Activated T-cell treated with anti-CD3 and anti-CD28 coated beads for 4 hours (primary cell): ENCODE data around the gene EZH2.

ENCODE experiments used
- DNase-seq: peaks from one replicate; pipeline ENCODE4 v3.0.0-alpha.2; 2020

The EZH2 gene

GRCh38 chr7:148884049-148884298, at the start of gene EZH2:
TSS of gene EZH2 (minus strand) at chr7:148884291. CDS start at chr7:148847298, 36,993 bp downstream.
- no peak for DNase-seq

GRCh38 chr7:148931470-148931869, 47.4 kb upstream of the EZH2 start:
- no peak for DNase-seq

DNA sequence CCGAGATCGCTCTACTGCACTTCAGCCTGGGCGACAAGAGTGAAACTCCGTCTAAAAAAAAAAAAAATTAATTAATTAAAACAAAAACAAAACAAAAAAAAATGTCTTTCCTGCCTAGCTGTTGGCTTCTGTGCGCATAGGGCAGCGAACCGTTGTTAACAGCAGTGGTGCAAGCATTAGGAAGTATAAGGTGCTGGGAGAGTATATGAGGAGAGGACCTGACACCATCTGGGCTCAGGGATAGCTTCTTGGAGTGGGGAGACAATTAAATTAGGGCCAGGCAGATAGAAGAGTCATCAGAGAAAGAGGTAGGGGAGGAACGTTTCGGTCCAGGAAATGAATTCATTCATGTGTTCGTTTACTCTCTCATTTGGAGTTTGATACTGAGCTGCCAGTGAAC, 46.2 kb upstream of the EZH2 start:
- no peak for DNase-seq

GRCh38 chr7:148929176-148929575, 45.1 kb upstream of the EZH2 start:
- DNase-seq: no peak

DNA sequence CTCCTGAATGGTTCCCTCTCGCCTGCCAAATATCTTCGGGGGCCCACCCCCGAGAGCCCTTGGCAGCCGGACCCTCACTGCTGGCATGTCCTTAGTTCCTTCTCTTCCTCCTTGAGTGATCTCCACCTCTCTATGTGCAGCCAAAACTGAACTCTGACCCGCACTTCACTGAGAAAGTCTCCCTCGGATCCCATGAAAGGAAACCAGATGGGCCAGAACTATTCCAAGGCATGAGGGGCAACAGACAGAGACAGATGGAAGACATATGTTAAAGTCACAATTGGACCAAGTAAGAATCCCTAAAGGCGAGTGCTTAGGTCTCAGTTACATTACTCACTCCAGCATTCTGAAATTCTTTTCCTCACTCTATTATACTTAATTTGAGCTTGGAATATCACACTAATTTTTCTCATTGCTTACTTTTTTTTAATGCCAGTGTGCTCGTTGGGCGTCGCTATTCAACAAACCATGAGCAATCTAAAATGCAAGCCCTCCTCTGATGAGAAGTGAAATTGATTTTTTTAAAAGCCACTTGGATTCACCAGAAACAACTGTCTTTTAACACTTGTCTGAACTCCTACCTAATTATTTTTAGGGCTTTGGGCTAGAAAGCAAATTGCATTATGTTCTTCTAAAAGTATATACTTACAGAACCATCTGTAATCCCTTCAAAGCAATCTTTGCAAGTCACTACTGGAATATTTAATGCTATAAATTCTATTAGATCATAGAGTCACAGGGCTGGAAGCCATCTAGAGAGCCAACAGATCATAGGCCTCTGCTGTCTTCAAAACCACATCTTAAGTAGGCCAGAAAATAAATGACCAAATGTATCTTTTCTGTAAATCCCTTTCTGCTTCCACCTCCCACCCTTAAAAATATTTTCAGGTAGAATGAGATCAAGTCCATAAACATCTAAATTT, 43.3 kb upstream of the EZH2 start:
- DNase-seq: no peak

GRCh38 chr7:148925836-148926235, 41.7 kb upstream of the EZH2 start:
- DNase-seq: no peak

DNA sequence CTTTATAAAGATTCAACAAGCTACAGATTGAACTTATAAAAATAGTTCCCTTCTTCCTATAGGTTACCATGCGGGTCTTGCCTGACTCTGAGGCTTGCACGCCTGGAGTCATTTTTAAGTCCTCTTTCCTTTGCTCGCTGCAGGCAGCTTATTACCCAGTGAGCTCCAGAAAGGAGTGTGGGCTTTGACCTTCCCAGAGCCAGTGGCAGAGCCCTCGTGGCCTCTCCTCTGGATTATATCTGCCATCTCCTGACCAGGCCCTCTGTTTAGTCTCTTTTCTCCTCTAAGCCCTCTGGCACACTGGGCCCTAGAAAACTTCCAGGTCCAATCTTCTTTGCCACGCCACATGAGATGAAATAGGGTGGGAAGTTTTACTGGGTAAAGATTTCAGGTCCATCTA, 39.9 kb upstream of the EZH2 start:
- no peak for DNase-seq

- no peak for DNase-seq
Observed at GRCh38 chr7:148921806-148922205, 37.7 kb upstream of the EZH2 start.

- DNase-seq: no peak
Observed at GRCh38 chr7:148921189-148921588, 37.1 kb upstream of the EZH2 start.

- DNase-seq: no peak
Observed at GRCh38 chr7:148919859-148920258, 35.8 kb upstream of the EZH2 start.

DNA sequence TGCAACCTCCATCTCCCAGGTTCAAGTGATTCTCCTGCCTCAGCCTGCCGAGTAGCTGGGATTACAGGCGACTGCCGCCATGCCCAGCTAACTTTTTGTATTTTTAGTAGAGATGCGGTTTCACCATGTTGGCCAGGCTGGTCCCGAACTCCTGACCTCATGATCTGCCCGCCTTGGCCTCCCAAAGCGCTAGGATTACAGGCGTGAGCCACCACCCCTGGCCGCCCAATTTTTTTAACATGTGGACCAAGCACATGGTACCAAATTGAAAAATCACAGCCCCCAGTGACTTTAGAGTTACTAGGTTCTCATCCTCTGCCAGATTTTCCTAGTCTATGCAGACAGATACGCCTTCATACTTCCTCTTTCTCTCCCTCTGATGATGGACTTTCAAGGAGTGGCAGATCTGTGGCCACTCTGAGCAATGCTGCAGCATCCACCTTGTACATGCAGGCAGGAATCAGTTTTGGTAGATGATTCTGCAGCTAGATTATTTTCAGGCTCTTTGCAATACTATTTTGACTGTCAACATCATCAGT, 34.0 kb upstream of the EZH2 start:
- DNase-seq: no peak

DNA sequence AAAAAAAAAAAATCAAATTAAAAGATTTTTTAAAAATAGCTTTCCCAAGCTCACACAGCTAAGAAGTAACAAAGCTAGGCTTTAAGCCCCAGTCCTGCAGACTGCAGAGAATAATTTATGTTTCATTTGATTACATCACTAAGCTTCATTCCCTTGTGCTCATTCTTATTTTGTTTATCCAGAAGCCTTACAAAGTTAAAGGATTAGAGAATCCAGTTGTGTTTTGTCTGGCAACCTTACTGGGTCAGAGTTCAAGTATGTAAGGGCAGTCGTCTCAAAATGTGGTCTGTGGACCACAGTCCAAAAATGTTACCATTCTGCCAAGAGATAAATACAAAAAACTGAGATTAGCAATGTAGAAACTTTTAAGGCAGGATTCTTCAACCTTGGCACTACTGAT, 32.1 kb upstream of the EZH2 start:
- no peak for DNase-seq

DNA sequence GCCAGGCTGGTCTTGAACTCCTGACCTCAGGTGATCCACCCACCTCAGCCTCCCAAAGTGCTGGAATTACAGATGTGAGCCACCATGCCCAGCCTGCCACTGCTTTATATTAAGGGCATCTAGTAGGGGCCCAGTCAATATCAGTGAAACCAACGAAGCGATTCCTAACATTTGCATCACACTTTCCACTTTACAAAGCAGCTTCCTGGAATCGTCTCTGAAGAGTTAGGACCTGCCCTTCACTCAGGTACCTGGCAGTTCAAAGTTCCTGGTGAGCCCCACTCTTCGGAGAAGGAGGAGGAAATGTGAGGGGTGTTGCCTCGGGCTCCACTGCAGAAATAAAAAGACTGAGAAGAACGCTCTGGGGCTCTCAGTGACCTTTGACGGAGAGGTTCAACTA, 31.1 kb upstream of the EZH2 start:
- DNase-seq: no peak

DNA sequence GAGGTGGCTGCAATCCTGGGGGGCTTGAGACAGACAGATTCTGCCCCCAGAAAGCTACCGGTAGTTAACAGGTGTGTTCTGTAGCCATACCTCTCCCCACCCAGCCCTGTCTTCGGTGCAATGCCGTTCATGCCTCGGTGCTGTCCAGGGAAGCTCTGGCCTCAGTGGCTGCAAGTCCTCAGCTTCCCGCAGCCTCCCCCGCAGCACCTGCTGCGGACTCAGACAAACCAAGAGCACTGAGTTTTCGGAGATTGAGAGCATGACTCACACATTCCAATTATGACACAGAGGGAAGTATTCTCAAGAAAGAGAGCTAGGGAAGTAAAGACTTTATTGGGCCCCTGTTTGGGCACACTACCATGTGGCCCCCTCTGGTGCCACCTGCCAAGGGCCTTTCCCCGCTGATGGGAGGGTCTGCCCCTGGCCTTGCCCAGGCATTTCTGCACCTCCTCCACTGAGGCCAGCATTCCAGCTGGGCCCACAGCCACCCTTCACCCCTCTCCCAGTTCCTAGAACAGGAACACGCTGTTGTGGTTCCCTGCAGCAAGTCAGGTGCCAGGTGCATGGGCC, 30.2 kb upstream of the EZH2 start:
- peak; percentile 36 for DNase-seq

DNA sequence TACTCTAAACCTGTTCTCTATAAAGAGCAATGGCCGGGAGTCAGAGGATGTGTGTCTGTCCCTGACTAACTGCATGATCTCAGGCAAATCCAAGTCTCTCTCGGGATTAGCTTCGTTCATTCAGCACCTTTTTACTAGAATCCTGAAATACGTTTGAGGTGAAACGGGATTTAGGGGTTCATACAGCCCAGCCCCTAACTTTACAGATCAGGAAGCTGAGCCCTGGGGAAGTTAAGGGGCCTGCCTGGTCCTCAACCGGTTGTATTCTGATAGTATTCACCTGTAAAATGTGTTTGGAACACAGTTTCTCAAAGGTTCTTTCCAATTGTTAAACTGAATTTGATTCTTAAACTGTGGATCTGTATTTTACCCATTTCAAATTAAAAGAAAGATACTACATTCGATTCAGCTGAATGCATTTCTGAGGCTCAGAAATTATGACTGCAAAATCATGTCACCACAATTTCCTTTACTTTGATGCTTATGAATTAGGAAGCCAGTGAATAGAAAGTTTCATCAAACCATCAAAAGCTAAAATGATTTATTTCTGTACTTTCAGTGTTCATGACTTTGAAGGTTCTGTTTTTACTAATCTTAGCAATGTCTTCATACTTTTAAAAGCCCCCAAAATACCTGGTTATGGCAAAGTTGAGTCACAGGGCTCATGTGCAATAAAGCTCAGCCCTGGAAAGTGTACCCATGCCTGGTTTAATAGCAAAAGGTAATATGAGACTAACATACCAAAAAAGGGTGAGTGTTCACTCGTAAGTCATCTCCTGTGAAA, 28.9 kb upstream of the EZH2 start:
- DNase-seq: peak; percentile 57

DNA sequence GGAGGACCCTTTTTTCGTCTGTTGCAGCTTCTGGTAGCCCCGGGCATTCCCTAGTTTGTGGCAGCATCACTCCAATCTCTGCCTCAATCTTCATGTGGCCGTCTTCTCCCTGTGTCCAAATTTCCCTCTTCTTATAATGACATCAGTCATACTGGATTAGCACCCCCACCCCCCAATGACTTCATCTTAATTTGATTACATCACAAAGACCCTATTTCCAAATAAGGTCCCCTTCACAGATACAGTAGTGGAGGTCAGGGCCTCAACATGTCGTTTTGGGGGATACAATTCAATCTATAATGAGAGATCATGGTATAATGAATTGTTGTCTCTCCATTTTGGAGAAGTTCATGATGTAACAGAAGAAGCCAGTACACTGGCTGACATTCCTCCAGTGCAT, 28.1 kb upstream of the EZH2 start:
- DNase-seq: no peak

GRCh38 chr7:148911626-148912025, 27.5 kb upstream of the EZH2 start:
- no peak for DNase-seq

DNA sequence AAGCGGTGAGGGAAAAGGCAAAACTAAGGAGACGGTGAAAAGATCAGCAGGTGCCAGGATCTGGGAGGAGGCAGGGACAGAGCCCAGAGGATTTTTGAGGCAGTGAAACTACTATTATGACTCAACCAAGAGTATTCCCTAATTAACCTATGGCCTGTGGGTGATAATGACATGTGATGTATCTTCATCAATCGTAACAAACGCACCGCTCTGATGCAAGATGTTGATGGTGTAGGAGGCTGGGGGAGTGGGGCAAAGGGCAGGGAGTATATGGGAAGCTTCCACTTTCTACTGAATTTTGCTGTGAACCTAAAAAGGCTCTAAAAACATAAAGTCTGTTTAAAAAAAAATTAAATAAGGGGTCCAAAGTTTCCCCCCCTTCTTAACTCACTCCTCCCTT, 25.5 kb upstream of the EZH2 start:
- no peak for DNase-seq

GRCh38 chr7:148906707-148907498, 22.8 kb upstream of the EZH2 start:
- no peak for DNase-seq

- no peak for DNase-seq
Observed at GRCh38 chr7:148905093-148905666, 21.1 kb upstream of the EZH2 start.

DNA sequence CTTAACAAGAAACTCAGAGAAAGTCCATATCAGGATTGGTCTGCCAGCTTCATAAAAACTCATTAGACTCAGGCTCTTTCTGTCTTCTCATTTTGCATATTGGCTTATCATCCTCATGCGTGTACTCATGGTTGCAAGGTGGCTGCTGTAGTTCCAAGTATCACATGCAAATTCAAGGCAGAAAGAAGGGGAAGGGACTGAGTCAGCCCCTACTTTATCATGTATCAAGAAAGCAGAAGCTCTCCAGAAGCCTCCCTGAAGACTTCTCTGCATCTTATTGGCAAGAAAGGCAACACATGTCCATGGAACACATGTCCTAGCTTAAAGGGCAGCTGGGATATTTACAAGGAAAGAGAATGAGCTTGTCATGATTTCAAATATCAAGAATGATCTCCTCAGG, 19.4 kb upstream of the EZH2 start:
- DNase-seq: no peak

DNA sequence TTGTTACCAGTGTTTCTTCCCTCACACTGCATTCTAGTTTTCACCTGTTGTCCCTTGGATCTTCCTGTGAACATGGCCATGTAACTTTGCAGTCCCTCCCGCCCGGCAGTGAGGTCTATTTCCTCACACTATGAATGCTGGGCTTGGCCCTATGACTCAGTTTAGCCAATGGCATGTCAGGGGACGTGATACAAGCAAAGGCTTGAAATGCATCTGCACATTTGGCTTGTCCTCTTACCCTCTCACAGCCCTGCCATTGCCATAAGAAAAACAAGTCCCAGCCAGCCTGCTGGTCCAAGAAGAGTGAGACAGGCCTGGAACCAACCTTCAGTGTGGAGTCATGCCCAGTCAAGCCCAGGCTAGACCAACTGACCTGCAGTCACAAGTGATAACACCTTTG, 17.1 kb upstream of the EZH2 start:
- no peak for DNase-seq
